ENCODE data around the gene HOXA5.

The HOXA5 gene

DNA sequence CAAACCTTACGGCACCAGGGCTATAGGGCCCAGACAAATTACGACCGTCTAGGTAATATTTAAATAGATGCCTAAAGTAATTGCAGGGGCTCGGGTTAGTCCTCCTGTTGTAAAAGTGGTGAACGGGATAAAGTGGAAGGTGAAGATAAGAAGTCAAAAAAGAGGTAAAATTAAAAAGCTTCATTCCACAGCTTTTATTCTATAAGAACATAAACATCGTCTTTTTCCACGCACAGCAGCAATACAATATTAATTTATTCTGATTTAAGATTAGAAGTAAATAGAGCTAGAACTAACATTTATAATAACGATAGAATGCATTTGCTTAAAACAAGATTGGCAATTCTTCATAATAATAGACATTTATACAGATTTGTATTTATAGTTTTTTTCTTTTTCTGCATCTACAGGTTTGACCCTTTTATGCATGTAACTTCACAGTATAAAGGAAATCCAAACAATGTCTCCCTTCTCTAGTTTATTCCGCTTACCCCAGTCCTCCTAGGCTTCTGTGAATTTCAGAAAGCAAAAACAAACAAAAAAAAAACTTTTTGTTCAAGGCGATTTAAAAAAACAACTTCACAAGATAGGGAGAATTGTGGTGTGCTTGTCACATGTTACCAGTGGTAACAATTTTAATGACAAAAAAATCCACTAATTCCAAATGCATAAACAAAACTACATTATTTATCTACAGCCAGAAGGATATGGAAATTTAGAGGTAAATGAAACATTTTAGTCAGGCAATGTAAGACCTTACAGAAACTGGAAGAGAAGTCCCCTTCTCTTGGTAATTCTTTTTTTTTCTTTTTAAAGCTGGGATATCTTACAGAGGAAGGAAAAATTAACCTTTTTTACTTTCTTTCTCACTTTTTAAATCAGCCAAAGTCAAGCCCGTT is 27.2 kb upstream of the HOXA5 start:
- peak; percentile 59 for DNase-seq

DNA sequence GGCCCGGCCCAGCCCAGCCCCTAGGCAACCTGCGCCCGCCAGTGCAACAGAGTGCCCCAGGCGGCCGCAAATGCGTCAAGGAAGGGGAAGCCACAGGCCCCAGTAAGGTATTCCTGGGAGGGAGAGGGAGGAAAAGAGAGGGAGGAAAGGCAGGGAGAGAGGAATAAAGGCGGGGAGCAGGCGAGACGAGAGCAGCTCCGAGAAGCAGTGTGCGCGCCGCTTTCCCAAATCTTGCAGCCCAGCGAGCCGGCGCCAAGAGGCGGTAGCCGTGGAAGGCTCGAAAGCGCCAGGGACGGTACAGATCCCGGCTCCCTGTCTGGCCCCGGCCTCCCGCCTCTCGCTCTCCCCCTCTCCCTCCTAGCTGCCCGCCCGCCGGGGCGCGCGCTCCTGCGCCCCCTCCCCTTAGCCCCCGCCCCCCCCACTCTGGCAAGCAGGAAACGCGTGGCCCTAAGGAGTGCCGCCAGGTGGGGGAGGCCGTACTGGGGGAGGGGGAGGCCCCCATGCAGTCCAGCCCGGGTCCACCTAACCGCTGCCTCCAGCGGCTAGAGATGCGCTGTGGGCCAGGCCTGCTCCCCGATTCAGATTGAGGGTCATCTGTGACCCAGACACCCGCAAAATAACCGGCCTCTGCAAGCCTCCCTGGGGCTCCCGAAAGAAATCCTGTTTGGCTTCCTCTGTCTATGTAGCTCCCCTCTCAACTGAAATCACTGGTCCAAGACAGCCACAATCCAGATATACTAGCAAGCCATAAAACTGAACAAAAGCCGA is 26.4 kb upstream of the HOXA5 start:
- DNase-seq = peak; percentile 75

DNA sequence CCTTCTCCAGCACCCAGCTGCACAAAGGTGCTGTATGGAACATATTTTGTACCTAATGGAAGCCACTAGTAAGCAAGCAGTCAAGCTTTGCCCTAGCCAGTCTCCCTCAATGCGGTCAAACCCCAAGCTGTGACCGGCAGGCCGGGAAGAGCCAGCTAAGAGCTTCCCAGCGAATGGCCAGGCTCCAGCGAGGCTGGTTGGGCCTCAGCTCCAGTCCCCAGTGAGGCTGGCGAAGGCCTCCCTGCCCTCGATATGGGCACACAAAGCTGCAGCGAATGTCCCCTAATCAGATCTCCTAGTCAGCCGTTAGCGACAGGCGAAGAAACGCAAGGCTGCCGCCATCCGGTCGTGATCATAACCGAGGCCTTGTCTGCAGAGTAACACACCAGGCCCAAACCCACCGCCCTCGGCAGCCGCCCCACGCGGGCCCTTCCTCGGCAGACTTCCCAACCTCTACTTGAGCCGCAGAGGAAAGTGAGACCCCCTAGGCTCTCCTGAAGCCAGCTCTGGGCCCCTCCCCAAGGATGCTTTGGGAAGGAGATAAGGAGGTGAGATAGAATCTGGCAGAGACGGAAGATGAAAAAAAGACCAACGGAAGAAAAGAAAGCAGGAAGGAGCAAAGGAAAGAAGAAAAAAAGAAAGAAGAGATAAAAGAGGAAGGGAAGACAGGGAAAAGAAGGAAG is 24.9 kb upstream of the HOXA5 start:
- peak; percentile 50 for DNase-seq

DNA sequence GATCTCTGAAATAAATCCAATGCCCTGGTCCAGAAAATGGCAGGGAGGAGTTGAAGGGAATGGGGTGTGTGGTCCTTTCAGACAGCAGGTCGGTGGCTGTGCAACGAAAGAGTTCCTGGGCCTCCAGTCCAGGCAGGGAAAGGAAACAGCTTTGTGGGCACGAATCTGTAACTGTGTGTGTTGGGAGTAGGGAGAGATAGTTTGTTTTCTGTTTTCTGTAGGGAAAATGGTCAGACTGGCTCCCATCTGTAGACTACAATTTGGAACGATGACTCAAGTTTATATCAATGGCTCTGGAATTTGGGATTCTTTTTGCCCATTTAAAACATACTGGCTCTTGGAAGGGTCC is 24.4 kb upstream of the HOXA5 start:
- DNase-seq = peak; percentile 45

DNA sequence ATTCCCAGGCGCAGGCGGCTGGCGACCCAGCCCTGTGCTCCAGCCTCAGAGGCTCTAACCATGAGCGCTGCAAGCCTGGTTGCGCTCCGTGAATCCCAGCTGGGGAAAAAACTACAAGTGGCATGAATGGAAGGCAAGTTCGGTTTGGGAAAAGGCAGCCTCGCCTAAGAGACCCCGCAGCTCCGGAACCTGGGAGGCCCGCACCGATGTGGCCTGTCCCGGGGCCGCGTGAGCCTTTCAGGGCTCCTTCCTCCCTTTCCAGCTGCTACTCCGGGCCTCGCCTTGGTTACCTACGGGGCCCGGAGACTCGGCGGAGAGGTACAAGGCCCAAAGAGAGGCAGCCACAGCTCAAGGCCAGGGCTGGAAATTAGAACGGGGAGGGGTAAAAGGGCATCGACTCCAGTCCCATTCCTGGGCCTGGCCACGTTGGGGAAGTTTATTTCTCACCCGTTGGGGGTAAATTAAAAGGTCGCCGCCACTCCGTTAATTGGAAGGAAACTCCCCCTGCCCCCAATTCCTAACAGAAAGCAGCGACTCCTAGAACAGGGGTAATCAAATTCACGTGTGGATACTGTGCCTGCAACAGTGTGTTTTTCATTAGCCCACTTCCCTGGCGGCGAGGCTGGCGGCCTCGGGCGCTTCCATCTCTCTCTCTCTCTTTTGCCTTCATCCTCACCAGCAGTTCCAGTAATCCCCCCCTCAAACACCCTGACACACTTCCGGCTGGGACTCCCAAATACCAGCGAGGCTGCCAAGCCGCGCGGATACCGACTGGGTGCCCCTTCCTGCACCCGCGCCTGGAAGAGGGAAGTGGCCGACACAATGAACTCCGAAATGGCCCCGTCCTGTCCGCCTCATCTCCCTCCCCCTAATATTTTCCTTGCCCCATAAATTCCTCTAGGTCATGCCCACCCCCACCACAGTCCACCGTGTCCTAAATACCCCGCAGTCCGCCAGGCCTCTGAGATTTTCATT is 23.3 kb upstream of the HOXA5 start:
- DNase-seq = peak; percentile 37

DNA sequence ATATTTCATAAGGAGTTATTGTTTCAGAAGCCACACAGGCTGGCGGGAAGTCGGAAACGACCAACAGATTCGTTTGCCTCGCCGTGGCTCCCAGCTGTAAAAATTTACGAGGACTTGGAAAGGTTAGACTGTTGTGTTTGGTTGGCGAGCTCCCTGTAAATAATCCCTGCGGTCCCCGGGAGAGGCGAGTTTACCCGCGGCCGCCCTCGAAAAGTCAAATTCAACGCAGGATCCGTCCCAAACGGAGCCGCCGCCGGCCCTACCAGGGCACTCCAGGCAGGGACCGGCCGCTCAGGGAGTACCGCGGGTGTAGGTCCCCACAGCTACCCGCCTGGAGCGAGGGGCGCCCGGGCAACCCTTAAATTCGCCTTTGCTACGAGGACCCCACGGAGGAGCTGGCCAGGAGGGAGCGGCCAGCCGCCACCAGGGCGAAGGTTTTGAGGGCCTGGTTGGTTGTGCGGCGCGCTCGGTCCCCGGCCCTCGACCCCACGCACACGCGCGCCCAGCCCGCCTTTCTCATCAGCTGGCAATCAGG is 22.6 kb upstream of the HOXA5 start:
- DNase-seq = no peak

DNA sequence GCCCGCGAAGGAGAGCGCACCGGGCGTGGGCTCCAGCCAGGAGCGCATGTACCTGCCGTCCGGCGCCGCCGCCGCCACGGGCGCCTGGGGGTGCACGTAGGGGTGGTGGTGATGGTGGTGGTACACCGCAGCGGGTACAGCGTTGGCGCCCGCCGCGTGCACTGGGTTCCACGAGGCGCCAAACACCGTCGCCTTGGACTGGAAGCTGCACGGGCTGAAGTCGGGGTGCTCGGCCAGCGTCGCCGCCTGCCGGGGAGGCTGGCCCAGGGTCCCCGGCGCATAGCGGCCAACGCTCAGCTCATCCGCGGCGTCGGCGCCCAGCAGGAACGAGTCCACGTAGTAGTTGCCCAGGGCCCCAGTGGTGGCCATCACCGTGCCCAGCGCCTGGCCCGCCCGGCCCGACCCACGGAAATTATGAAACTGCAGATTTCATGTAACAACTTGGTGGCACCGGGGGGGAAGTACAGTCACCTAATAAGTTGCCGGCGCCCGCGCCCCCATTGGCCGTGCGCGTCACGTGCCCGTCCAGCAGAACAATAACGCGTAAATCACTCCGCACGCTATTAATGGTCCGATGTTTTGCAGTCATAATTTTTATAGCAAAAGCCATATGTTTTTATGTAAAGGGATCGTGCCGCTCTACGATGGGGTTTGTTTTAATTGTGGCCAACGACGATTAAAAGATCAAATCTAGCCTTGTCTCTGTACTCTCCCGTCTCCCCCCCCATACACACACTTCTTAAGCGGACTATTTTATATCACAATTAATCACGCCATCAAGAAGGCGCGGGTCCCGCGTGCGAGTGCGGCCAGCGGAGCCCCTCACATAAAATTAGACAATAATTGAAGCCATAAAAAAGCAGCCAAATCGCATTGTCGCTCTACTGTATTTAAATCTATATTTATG is 21.9 kb upstream of the HOXA5 start, which contains the start of gene HOXA9:
Gene HOXA9 (minus strand): TSS at position 449 of the 907 bp plus-strand sequence. CDS start 80 bp downstream, at position 369.
- DNase-seq = peak; percentile 78

DNA sequence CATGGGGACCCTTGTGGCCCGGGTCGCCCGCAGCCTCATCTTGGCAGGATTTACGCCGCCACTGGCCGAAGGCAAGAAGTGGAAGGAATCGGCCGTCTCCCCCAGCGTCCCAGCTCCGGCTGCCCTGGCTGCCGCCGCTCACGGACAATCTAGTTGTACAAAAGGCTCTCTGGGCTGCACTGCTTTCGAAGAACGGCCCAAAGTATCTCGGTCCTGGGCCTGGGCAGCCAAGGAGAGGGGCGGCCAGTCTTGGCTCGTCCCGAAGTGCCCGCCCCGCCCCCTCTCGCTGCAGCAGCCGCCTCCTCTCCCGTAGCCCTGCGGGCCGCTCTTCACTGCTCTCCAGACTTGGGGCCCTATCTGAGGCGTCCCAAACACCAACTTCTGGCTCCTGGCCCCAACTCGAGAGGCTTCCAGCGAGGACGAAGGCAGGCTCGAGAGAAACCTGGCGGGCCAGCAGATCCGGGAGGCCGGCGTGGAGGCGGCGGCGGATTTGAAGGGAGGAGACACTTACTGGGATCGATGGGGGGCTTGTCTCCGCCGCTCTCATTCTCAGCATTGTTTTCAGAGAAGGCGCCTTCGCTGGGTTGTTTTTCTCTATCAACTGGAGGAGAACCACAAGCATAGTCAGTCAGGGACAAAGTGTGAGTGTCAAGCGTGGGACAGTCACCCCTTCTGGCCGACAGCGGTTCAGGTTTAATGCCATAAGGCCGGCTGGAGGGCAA is 21.0 kb upstream of the HOXA5 start:
- no peak for DNase-seq

DNA sequence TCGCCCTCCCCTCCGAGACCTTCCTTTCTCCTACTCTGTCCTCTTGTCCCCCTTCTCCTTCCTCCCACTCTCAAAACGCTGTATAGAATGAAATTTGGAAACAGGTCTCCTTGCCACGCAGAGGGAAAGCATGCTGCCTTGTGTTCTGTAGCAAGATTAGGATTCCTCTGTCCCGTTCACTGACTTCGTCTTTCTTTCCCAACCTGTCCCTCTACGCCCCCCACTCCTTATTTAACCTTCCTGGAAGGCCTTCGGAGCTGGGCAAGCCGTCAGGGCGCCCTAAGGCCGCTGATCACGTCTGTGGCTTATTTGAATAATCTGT is 20.5 kb upstream of the HOXA5 start:
- DNase-seq = no peak

DNA sequence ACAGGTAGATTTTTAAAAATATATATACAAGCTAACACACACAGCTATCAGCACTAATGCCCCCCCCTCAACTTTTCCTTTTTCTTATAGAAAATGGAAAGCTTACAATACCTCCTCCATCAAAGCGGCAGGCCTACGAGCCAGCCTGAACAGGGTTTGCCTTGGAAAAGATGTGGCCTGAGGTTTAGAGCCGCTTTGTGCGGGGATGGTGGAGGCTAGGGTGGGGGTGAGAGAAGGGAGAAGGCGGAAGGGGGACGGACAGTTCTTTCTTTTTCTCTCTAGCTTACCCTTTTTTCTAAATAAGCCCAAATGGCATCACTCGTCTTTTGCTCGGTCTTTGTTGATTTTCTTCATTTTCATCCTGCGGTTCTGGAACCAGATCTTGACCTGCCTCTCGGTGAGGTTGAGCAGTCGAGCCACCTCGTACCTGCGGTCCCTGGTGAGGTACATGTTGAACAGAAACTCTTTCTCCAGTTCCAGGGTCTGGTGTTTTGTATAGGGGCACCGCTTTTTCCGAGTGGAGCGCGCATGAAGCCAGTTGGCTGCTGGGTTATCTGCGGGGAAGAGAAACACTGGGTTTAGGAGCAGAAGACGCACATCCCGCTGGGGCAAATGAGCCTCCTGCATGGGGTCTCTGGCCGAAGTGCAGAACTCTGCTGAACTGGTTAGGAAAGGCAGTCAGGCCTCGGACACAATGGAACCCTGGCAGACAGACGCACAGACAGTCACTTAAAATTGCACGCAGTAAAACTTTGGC is 20.0 kb upstream of the HOXA5 start:
- no peak for DNase-seq

DNA sequence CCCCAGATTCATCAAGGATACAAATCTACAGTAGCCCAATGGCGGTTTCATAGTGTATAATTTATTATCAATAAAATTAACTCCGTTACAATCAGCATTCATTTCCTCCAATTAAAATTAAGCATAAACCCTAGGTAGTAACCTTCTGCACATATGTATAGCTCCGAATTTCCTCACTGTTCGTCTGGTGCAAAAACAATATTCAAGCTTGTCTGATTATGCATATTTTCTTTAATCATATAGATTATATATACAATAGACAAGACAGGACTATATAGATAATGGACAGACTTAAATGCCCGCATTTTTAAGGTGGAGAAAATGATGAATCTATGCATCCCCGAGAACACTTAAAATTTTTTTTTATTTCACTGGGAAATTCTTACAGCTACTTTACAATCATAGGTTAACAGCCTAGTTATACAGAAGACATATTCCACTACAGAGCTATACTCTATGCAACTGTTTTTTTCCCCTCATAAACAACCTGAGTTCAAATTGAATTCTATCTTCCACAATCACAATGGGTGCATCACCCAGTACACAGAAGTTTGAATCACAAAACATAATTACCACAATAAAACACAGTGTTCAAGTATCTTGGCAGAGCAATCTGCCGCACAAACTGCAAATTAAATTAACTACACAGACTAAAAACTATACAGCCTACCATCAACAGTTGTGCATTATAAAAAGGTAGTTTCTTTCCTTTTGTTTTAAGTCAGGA is 19.2 kb upstream of the HOXA5 start:
- DNase-seq = peak; percentile 4

DNA sequence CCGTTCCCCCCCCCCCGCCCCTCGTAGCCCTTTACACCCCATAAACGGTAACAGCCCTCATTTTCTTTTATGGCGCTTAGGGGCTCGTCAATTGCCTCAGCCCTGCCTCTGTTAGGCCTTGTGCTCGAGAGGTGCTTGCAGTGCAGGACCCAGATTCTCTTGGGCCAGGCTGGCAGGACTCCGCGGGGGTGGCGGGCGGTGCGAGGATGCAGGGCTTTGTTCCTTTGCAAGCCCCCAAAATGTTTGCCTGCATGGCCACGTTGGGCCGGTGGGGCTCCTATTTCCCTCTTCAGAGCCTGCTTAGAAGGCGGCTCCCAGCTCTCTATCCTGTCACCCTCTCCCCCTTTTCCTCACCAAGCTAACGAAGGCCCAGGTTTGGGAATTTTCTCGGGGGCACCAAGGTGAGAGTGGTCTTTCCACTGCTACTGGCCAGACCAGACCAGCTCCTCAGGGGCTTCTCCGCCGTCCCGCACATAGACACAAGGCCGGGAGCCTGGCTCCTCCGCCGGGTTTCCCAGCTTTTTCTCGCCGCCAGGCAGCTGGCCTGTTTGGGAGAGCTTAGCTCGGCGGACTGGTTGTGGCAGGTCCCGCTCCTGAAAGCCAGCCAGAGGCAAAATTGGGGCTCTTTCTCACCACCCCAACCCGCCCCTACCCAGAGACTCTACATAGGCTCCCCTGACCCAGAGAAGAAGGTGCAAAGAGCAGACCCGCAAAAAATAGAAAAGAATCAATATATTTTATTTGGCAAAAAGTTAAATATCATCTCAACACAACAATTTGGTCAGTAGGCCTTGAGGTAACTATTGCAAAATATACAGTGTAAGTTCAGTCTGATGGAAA is 18.5 kb upstream of the HOXA5 start:
- DNase-seq = no peak

DNA sequence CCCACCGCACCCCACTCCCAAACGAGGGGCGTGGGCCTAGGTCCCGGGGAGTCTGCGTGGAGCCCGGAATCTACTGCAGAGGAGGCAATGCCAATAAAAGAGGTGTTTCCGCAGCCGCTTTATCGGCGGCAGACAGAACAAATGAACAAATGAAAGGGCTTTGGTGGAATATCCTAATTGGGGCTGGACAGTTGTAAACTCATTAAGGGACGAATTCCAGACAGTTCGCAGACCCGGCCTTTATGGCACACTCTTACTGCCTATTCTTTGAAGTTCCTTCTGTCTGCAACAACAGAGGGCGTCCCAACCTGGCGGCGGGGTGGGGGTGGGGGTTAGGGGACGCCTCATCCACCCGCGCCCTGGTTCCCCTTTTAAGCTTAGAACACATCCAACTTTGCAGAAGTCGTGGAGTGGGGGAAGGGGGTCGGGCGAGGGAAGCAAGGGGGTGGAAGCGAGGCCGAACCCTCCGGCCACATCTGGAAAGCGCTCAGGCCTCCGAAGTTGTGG is 17.8 kb upstream of the HOXA5 start:
- peak; percentile 47 for DNase-seq

DNA sequence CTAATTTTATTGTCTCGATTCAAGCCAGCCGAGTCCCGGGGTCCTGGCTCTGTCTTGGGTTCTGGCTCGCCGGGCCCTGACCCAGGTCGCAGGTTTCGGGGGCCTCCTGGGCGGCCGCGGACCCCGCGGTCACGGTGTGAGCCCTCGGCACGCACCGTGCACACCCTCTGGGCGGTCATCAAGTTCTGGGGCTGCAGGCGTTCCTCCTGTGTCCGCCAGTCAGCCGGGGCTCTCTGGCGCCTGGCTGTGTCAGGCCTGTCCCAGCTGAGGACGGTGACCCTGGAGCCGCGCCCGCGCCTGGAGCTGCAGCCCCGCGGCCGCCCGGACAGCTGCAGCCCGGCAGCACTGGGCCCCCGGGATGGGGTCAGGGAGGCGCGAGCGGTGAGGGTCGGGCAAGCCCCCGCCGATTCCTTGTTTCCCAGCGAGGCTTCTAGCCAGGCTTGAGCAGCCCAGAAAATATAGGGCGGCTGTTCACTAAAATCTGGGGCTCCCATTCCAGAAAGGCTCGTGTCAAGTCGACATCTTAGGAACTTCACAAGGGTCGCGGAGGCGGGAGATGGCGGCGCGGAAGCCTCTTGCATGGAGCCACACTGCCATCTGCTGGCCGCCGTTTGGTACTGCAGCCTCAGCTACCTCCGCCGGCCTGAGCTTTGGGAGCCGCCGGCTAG is 17.2 kb upstream of the HOXA5 start:
- DNase-seq = peak; percentile 80

DNA sequence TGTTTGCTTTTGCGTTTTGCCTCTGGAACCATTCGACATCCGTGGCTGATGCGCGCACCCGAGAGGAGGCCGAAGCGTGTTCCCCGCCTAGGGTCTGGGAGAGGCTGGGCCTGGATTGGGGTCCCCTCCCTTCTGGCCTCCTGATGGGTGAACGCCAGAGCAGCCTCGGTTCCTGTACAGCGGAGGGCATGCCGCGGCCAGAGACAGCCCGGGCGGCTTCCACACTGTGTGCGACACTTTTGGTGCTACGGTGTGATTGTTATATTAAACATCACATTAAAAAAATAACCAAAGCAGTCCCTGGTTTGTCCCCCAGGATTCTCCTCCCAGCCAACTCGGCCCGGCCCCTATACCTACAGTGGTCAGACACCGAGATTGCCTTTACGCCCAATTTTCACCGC is 16.7 kb upstream of the HOXA5 start:
- no peak for DNase-seq

DNA sequence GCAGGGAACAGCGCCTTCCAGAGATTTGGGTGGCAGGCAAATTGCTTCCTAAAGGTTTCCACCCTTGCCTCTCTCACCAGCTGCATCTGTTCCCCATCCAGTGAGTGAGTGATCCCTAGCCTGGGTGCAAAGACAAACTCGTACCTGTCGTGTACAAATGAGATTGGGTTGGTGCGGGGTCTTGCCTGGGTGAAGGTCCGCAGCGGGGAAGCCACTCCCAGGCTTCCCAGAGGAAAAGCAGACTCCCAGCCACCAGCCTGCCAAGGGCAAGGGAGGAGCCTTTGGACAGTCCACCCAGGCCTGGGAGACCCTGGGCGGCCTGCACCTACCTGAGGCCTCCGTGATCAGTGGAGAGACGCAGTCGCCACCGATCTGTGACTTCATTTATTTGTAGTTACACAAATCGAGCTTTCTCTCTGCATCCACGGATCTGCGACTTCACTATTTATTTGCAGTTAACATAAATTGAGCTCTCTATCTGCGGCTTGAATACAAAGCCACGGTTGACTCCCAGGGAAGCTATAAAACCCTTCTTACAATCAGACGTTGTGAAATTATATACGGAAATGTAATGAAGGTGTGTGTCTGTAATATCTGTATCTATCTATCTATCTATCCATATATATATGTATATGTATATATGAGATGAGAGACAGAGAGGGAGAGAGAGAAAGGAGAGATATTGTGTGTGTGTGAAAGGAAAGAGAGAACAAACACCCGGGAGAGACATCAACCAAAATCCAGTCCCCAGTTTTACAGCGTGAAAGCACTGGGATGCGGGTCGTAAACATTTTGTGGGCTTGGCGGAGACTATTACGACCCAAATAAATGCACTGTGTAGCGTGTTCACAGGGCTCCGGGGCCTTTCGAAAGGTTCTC is 16.0 kb upstream of the HOXA5 start:
- no peak for DNase-seq
